ENCODE results near the gene CCDC178.

The CCDC178 gene

DNA sequence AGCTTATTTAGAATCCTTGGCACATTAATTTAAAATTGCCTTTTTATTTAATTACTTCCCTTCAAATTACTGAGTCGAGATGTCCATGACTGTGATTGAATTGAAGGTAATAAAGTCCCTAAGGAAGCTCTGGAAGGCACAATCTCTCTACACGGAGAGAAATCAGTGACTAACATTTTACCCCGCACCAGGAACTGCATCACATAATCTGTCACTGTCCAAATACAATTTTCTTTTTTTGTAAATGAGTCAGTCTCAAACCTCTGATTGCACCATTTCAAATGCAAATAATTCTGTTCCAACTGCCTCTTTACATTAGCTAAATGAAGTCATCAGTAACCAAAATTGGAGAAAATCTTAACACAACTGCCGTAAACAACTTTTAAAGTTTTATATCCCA lies 311.9 kb downstream of the CCDC178 start:
- DNase-seq (ENCODE audit: low read depth, low spot score): no peak
- TF ChIP-seq FOXP2 (optimal IDR thresholded peaks at IDR 0.05; ENCODE audit: control extremely low read depth, extremely low read length, insufficient read depth) (no peak), POLR2AphosphoS5 (IDR thresholded peaks at IDR 0.05; ENCODE audit: borderline replicate concordance, low read depth, low read length) (no peak), EZH2 (IDR thresholded peaks at IDR 0.05) (no peak)

DNA sequence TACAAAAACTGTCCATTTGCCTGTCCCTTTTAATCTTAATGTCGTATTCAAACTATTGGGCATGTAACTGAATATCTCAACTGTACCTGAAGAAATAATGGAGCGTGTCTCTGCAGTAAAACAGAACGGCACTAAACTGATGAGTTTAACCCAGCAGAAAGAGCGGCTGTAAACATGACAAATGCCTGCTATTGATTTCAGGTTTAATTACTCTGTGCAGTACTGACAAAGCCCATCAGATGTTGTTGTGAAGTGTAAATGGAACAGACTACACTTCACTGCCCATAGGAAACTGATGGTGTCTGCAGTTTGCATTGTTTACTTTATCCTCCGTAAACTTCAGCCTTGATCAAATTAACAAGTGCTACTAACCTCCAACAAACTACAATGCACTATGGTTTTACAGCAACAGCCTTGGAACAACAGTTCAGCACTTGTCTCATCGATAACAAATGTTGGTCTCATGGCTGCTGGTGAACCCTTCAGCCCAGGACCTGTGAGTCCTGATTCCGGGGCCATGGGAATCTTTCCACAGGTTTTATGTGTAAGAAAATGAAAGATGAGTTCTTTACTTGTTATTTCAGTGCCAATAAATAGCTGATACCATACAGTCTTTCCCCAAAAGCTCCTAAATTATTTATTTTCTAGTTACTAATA lies 316.5 kb downstream of the CCDC178 start:
- Histone ChIP-seq H3K9ac (ENCODE audit: insufficient read length) (no peak overlapping the region), H3K4me3 (no peak overlapping the region), H3K27ac (no peak overlapping the region), H3K9me3 (ENCODE audit: low read depth, low read length) (no peaks in the 10 kb centered on the region), H3K36me3 (ENCODE audit: insufficient read depth, low read length) (no peaks in the 10 kb centered on the region)
- TF ChIP-seq POLR2AphosphoS5 (IDR thresholded peaks at IDR 0.05; ENCODE audit: borderline replicate concordance, low read depth, low read length) (no peak), EZH2 (IDR thresholded peaks at IDR 0.05) (no peak), FOXP2 (optimal IDR thresholded peaks at IDR 0.05; ENCODE audit: control extremely low read depth, extremely low read length, insufficient read depth) (no peak)
- DNase-seq (ENCODE audit: low read depth, low spot score): no peak

More for the DNA sequence above, 311.9 kb downstream of the CCDC178 start:
- Histone ChIP-seq H3K4me3 (no peak overlapping the region), H3K9ac (ENCODE audit: insufficient read length) (no peak overlapping the region), H3K27ac (no peak overlapping the region), H3K36me3 (ENCODE audit: insufficient read depth, low read length) (no peaks in the 10 kb centered on the region), H3K9me3 (ENCODE audit: low read depth, low read length) (no peaks in the 10 kb centered on the region)

DNA sequence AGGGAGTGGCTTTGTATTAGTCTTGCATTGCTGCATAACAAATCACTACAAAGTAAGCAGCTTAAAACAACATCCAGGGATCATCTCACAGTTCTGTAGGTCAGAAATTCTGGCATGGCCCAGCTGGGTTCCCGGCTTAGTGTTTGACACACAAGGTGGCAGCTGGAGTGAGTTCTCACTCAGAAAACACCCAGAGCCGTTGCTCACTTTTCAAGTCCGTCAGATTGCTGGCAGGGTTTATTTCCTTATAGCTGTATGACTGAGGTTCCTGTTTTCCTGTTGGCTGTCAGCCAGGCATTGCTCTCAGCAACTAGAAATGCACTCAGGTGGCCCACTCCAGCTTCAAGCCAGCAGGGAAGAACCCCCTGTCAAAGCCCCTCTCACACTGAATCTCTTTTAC lies 324.1 kb downstream of the CCDC178 start:
- no peak for TF ChIP-seq POLR2AphosphoS5 (IDR thresholded peaks at IDR 0.05; ENCODE audit: borderline replicate concordance, low read depth, low read length)
- DNase-seq (ENCODE audit: low read depth, low spot score): no peak
- Histone ChIP-seq H3K27ac (no peak overlapping the region), H3K36me3 (ENCODE audit: insufficient read depth, low read length) (no peaks in the 10 kb centered on the region), H3K9ac (ENCODE audit: insufficient read length) (no peak overlapping the region), H3K4me3 (no peak overlapping the region), H3K9me3 (ENCODE audit: low read depth, low read length) (no peaks in the 10 kb centered on the region)

DNA sequence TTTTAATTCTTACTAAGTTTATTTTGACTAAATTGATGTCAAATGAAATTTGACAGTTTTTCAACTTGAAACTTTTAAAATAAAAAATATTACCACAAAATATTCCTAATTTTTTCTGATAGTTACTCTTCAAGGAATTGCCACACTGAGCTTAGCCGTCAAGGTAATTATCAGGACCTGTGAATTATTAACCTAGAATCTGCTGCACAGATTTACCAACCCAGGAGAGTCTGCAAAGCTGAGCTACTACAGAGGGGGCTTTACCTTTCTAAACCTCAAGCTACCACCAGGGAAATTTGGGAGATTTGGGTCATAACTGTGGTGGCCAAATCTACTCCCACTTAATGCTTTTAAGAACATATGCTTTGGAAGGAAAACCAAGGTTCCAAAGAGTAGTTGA lies 324.6 kb downstream of the CCDC178 start:
- no peak for TF ChIP-seq POLR2AphosphoS5 (IDR thresholded peaks at IDR 0.05; ENCODE audit: borderline replicate concordance, low read depth, low read length)
- TF ChIP-seq FOXP2 (optimal IDR thresholded peaks at IDR 0.05; ENCODE audit: control extremely low read depth, extremely low read length, insufficient read depth): no peak
- no peak for TF ChIP-seq EZH2 (IDR thresholded peaks at IDR 0.05)
- no peak for DNase-seq (ENCODE audit: low read depth, low spot score)
- no peaks in the 10 kb centered on the region for H3K9me3 ChIP-seq (ENCODE audit: low read depth, low read length)

DNA sequence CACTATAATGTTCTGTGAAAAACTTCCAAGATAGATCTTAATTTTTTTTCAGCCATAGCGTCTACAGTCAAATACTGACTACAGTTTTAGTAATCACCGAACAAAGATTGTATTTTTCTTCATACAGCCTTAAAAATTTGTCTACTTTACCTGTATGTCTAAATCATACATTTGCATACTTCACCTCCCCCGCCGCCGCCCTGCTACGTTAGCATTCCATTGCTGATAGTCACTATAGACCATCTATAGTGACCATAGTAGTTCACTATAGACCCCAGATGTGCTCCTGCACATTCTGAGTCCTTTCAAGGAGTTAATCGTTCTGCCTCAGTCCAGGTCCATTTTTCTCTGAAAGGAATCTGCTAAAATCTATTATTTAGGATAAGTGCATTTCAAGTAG lies 325.0 kb downstream of the CCDC178 start:
- TF ChIP-seq POLR2AphosphoS5 (IDR thresholded peaks at IDR 0.05; ENCODE audit: borderline replicate concordance, low read depth, low read length) (no peak), EZH2 (IDR thresholded peaks at IDR 0.05) (no peak), FOXP2 (optimal IDR thresholded peaks at IDR 0.05; ENCODE audit: control extremely low read depth, extremely low read length, insufficient read depth) (no peak)
- DNase-seq (ENCODE audit: low read depth, low spot score): no peak
- Histone ChIP-seq H3K27ac (no peak overlapping the region), H3K9ac (ENCODE audit: insufficient read length) (no peak overlapping the region), H3K9me3 (ENCODE audit: low read depth, low read length) (no peaks in the 10 kb centered on the region), H3K4me3 (no peak overlapping the region), H3K36me3 (ENCODE audit: insufficient read depth, low read length) (no peaks in the 10 kb centered on the region)

More for the DNA sequence above, 324.6 kb downstream of the CCDC178 start:
- no peaks in the 10 kb centered on the region for H3K36me3 ChIP-seq (ENCODE audit: insufficient read depth, low read length)
- H3K27ac ChIP-seq: no peak overlapping the region
- H3K9ac ChIP-seq (ENCODE audit: insufficient read length): no peak overlapping the region
- H3K4me3 ChIP-seq: no peak overlapping the region

DNA sequence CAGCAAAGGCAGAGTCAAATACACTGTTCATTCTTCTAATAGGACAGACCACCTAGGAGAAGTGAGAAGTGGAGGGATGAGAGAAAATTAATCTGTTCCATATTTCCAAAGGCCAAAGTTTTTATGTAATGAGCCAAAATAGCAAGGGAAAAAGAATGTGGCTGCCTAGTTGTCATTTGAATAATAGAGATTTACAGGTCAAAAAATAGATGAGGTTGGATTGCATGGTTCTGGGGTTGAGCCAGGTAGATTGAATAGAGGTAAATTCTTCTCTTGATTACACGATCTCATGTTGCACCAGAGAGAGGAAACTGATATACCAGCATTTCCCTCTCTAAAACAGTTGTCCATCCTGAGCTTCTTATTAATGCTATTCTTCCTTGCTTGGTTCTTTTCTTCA lies 325.8 kb downstream of the CCDC178 start:
- Histone ChIP-seq H3K4me3 (no peak overlapping the region), H3K27ac (no peak overlapping the region), H3K9me3 (ENCODE audit: low read depth, low read length) (no peaks in the 10 kb centered on the region), H3K36me3 (ENCODE audit: insufficient read depth, low read length) (no peaks in the 10 kb centered on the region), H3K9ac (ENCODE audit: insufficient read length) (no peak overlapping the region)
- TF ChIP-seq POLR2AphosphoS5 (IDR thresholded peaks at IDR 0.05; ENCODE audit: borderline replicate concordance, low read depth, low read length) (no peak), EZH2 (IDR thresholded peaks at IDR 0.05) (no peak)
- DNase-seq (ENCODE audit: low read depth, low spot score): no peak

DNA sequence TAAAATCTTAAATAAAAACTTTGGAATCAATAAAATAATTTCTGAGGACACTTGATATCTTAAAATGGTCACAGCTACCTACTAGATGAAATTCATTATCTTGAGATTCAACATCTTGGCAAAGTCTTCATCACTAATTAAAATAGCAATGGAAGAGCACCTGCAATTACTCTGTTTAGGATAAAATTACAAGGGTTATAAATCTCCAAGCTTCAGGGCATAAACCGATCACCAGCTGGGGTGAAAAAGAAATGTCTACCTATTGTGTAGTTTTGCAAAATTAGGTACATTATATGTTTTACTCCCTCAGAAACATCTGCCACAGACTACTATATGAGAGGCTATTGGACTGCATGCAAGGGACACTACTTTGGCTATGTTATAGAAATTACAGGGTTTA lies 327.1 kb downstream of the CCDC178 start:
- Histone ChIP-seq H3K27ac (no peak overlapping the region), H3K9ac (ENCODE audit: insufficient read length) (no peak overlapping the region), H3K4me3 (no peak overlapping the region), H3K36me3 (ENCODE audit: insufficient read depth, low read length) (no peaks in the 10 kb centered on the region), H3K9me3 (ENCODE audit: low read depth, low read length) (no peaks in the 10 kb centered on the region)
- DNase-seq (ENCODE audit: low read depth, low spot score): no peak
- TF ChIP-seq POLR2AphosphoS5 (IDR thresholded peaks at IDR 0.05; ENCODE audit: borderline replicate concordance, low read depth, low read length) (no peak), EZH2 (IDR thresholded peaks at IDR 0.05) (no peak), FOXP2 (optimal IDR thresholded peaks at IDR 0.05; ENCODE audit: control extremely low read depth, extremely low read length, insufficient read depth) (no peak)

DNA sequence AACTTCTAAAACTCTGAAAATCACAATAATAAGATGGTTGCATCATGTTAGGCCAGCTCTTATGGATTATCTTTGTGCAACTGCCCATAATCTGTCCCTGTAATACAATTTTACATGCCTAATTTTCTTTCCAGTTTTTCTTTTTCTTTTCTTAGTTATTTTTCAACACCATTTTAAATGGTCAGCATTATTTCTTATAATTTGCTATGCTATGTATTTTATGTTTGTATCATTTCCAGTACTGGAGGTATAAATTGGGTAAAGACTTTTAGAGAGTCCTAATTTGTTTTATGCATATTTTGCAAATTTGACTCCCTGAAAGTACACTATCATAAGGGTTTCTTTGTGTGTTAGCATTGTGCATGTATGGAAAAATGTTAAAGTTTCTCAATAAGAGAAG lies 333.0 kb downstream of the CCDC178 start:
- Histone ChIP-seq H3K9me3 (ENCODE audit: low read depth, low read length) (no peaks in the 10 kb centered on the region; the same call in 1 of the 2 replicates), H3K9ac (ENCODE audit: insufficient read length) (no peak overlapping the region), H3K4me3 (no peak overlapping the region), H3K36me3 (ENCODE audit: insufficient read depth, low read length) (no peaks in the 10 kb centered on the region), H3K27ac (no peak overlapping the region)
- no peak for TF ChIP-seq POLR2AphosphoS5 (IDR thresholded peaks at IDR 0.05; ENCODE audit: borderline replicate concordance, low read depth, low read length)
- no peak for TF ChIP-seq EZH2 (IDR thresholded peaks at IDR 0.05)
- no peak for TF ChIP-seq FOXP2 (optimal IDR thresholded peaks at IDR 0.05; ENCODE audit: control extremely low read depth, extremely low read length, insufficient read depth)
- no peak for DNase-seq (ENCODE audit: low read depth, low spot score)

DNA sequence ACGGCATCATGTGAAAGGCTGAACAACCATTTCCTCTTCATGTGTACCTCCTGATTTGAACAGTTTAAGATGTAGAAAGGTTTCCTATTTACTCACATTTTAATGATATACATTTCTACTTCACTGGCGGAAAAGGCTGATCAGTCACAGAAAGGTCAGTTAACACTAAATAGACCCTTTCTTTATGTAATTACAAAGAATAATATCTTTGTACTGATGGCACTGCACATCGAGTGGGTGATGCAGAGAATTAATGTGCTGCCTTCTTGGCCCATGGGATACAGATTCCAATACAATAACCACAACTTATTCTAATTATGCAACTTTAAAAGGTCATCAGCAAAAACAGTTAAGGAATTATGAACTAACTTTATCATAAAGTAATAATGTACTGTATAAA lies 339.2 kb downstream of the CCDC178 start:
- no peak for DNase-seq (ENCODE audit: low read depth, low spot score)

More for the DNA sequence above, 339.2 kb downstream of the CCDC178 start:
- no peak overlapping the region for H3K4me3 ChIP-seq
- no peak for TF ChIP-seq POLR2AphosphoS5 (IDR thresholded peaks at IDR 0.05; ENCODE audit: borderline replicate concordance, low read depth, low read length)
- no peaks in the 10 kb centered on the region for H3K36me3 ChIP-seq (ENCODE audit: insufficient read depth, low read length)
- H3K27ac ChIP-seq: no peak overlapping the region
- no peak overlapping the region for H3K9ac ChIP-seq (ENCODE audit: insufficient read length)
- H3K9me3 ChIP-seq (ENCODE audit: low read depth, low read length): no peaks in the 10 kb centered on the region

Measured in SK-N-MC (cell line).